GM23248 (cell line): ENCODE results near the gene HAUS8. TPM values are rescaled to one million over a fixed set of nuclear protein-coding genes. Genes with fewer than 3 reads are reported as not detected.
A peak's percentile ranks its signal among the peaks of the same experiment; 100 is the strongest.

Experiments
- DNase-seq: peaks from one replicate; pipeline ENCODE4 v3.0.0-alpha.2; 2015
- H2AFZ ChIP-seq: fragments of 200-600 bp; sonication (generic); 2 replicates; pipeline ENCODE4 v1.6.1; 2016; ENCODE audit warnings: antibody characterized with exemption
- H3F3A ChIP-seq: fragments of 200-600 bp; sonication (generic); 2 replicates; pipeline ENCODE4 v1.6.1; 2016; ENCODE audit warnings: mild to moderate bottlenecking, antibody characterized with exemption, mixed run types; ENCODE audit not compliant: insufficient read depth
- H3K27ac ChIP-seq: fragments of 200-600 bp; sonication (generic); 2 replicates; pipeline ENCODE4 v1.5.1; 2016; ENCODE audit warnings: mild to moderate bottlenecking
- H3K27me3 ChIP-seq: fragments of 200-600 bp; sonication (generic); replicated peaks from 2 replicates; pipeline ENCODE4 v1.6.1; 2016; ENCODE audit warnings: mild to moderate bottlenecking; ENCODE audit not compliant: insufficient read depth
- H3K36me3 ChIP-seq: fragments of 200-600 bp; sonication (generic); 2 replicates; pipeline ENCODE4 v1.6.1; 2016; ENCODE audit warnings: low read depth, mild to moderate bottlenecking
- H3K4me1 ChIP-seq: fragments of 200-600 bp; sonication (generic); 2 replicates; pipeline ENCODE4 v1.6.1; 2016; ENCODE audit warnings: mild to moderate bottlenecking; ENCODE audit not compliant: insufficient read depth
- H3K4me2 ChIP-seq: fragments of 200-600 bp; sonication (generic); one replicate; pipeline ENCODE4 v1.6.1; 2016; ENCODE audit warnings: mild to moderate bottlenecking; ENCODE audit not compliant: unreplicated experiment
- H3K4me3 ChIP-seq: fragments of 200-600 bp; sonication (generic); 2 replicates; pipeline ENCODE4 v1.5.1; 2016; ENCODE audit warnings: mild to moderate bottlenecking
- H3K79me2 ChIP-seq: fragments of 200-600 bp; sonication (generic); 2 replicates; pipeline ENCODE4 v1.6.1; 2016; ENCODE audit warnings: mild to moderate bottlenecking; ENCODE audit not compliant: insufficient read depth
- H3K9ac ChIP-seq: fragments of 200-600 bp; sonication (generic); 2 replicates; pipeline ENCODE4 v1.6.1; 2016; ENCODE audit warnings: mild to moderate bottlenecking
- H3K9me2 ChIP-seq: fragments of 200-600 bp; sonication (generic); 2 replicates; pipeline ENCODE4 v1.6.1; 2016; ENCODE audit warnings: mixed run types, mild to moderate bottlenecking, moderate library complexity; ENCODE audit not compliant: insufficient read depth
- H3K9me3 ChIP-seq: fragments of 200-600 bp; sonication (generic); one replicate; pipeline ENCODE4 v1.6.1; 2017; ENCODE audit warnings: low read depth
- H4K20me1 ChIP-seq: fragments of 200-600 bp; sonication (generic); 2 replicates; pipeline ENCODE4 v1.6.0; 2016; ENCODE audit not compliant: insufficient read depth
- EZH2 ChIP-seq: fragments of 200-600 bp; sonication (generic); IDR thresholded peaks from 2 replicates; pipeline ENCODE4 v1.6.1; 2018; ENCODE audit warnings: antibody characterized with exemption, mild to moderate bottlenecking; ENCODE audit not compliant: insufficient read depth, poor library complexity, severe bottlenecking
- EZH2phosphoT487 ChIP-seq: fragments of 200-600 bp; sonication (generic); IDR thresholded peaks from 2 replicates; pipeline ENCODE4 v1.6.1; 2018; ENCODE audit warnings: antibody characterized with exemption, moderate library complexity, mild to moderate bottlenecking, low read depth; ENCODE audit not compliant: insufficient read depth
- WGBS, 2 experiments: methylation state at CpG; one replicate each; pipeline ENCODE4 v1.1.6; 2015 to 2017; ENCODE audit warnings: low lambda C conversion rate in 2 of 2, low coverage in 1 of 2; ENCODE audit errors: missing lambda C conversion rate in 2 of 2; 5-methylcytosine and 5-hydroxymethylcytosine counted together
- in situ Hi-C: fragments of 300-500 bp; cut with MboI; formaldehyde crosslinking; loops from 2 replicates; pipeline ENCODE4 v1.15.0; 2020
- polyA plus RNA-seq: library from polyadenylated mRNA; unstranded; fragments of >200 nt; fragmentation: Nextera tagmentation; extraction: Ambion mirVana; gene quantifications from 2 replicates; pipeline ENCODE4 v1.2.1, GENCODE V29; 2016
- total RNA-seq: library from RNA; depleted of rRNA; stranded (reverse); fragments of >200 nt; shearing (Covaris generic); gene quantifications from 2 replicates; pipeline ENCODE4 v1.2.3, GENCODE V29; 2014

HAUS8 gene
- total and polyA plus RNA-seq, 2 experiments from 2014 or later, result 3.4 to 8.2 TPM

GRCh38 chr19:17075864-17076542, 751 bp upstream of the HAUS8 start:
- H3K9ac ChIP-seq, result peak overlapping the region; percentile 96
- H3K4me1 ChIP-seq, result peaks cover 30% of the 10 kb centered on the region
- H2AFZ ChIP-seq, result peak overlapping the region; percentile 55
- H4K20me1 ChIP-seq, result no peaks in the 10 kb centered on the region
- no peaks in the 10 kb centered on the region for H3K27me3 ChIP-seq
- H3K9me3 ChIP-seq, result no peaks in the 10 kb centered on the region
- H3K79me2 ChIP-seq, result peaks cover 71% of the 10 kb centered on the region
- peak overlapping the region; percentile 91 for H3K4me3 ChIP-seq
- H3K9me2 ChIP-seq, result no peaks in the 10 kb centered on the region
- 0 to 1% methylated on average over 14 to 43 of the region's 43 CpGs for WGBS, 2 experiments
- peak overlapping the region; percentile 87 for H3K4me2 ChIP-seq
- peaks cover 35% of the 10 kb centered on the region for H3F3A ChIP-seq
- peak; percentile 65 for DNase-seq
- TF ChIP-seq EZH2 (no peak), EZH2phosphoT487 (no peak)
- in situ Hi-C loops, result loop anchor here (10.0 kb wide), 1 partner anchor 199 kb away; no protein-coding TSS in a partner anchor
- peak overlapping the region; percentile 84 for H3K27ac ChIP-seq
- H3K36me3 ChIP-seq, result no peaks in the 10 kb centered on the region

- 1 to 2% methylated on average over 11 of the region's 11 CpGs for WGBS, 2 experiments
- peak overlapping the region; percentile 92 for H3K9ac ChIP-seq
- in situ Hi-C loops, result loop anchor here (10.0 kb wide), 1 partner anchor 200 kb away; no protein-coding TSS in a partner anchor
These were observed 618 bp downstream of the HAUS8 start for GRCh38 chr19:17074634-17075034.

GRCh38 chr19:17073869-17074633, 1.2 kb downstream of the HAUS8 start:
- Histone ChIP-seq H2AFZ (peak overlapping the region; percentile 90), H3K9me3 (no peaks in the 10 kb centered on the region), H4K20me1 (no peaks in the 10 kb centered on the region), H3K27me3 (no peaks in the 10 kb centered on the region), H3K79me2 (peaks cover 58% of the 10 kb centered on the region), H3K27ac (peak overlapping the region; percentile 86), H3K4me2 (peak overlapping the region; percentile 77), H3K4me1 (peaks cover 23% of the 10 kb centered on the region), H3K9ac (peak overlapping the region; percentile 92), H3K4me3 (peak overlapping the region; percentile 83), H3K36me3 (no peaks in the 10 kb centered on the region), H3F3A (peaks cover 21% of the 10 kb centered on the region), H3K9me2 (no peaks in the 10 kb centered on the region)
- DNase-seq, result peak; percentile 65
- in situ Hi-C loops, result loop anchor here (10.0 kb wide), 1 partner anchor 201 kb away; no protein-coding TSS in a partner anchor
- no peak for TF ChIP-seq EZH2phosphoT487
- 25 to 26% methylated on average over 18 of the region's 18 CpGs for WGBS, 2 experiments

More at GRCh38 chr19:17074634-17075034, 618 bp downstream of the HAUS8 start:
- Histone ChIP-seq H4K20me1 (no peaks in the 10 kb centered on the region), H3K27ac (peak overlapping the region; percentile 86), H3K9me2 (no peaks in the 10 kb centered on the region), H3K9me3 (no peaks in the 10 kb centered on the region), H3K4me2 (peak overlapping the region; percentile 77), H3K4me1 (peaks cover 26% of the 10 kb centered on the region), H3K79me2 (peaks cover 63% of the 10 kb centered on the region), H3K27me3 (no peaks in the 10 kb centered on the region), H3F3A (peaks cover 26% of the 10 kb centered on the region), H3K36me3 (no peaks in the 10 kb centered on the region), H2AFZ (peak overlapping the region; percentile 90), H3K4me3 (peak overlapping the region; percentile 83)
- no peak for DNase-seq
- no peak for TF ChIP-seq EZH2
- TF ChIP-seq EZH2phosphoT487, result no peak

GRCh38 chr19:17070912-17071311, 4.3 kb downstream of the HAUS8 start:
- WGBS, 2 experiments, result 93 to 95% methylated on average over 7 of the region's 7 CpGs
- TF ChIP-seq EZH2, result no peak
- no peak for TF ChIP-seq EZH2phosphoT487
- peaks cover 27% of the 10 kb centered on the region for H3K79me2 ChIP-seq

More at GRCh38 chr19:17070912-17071311, 4.3 kb downstream of the HAUS8 start:
- Histone ChIP-seq H3K4me1 (peaks cover 6% of the 10 kb centered on the region), H3K4me2 (no peak overlapping the region), H3K36me3 (no peaks in the 10 kb centered on the region), H3K9me2 (no peaks in the 10 kb centered on the region), H3K9ac (no peak overlapping the region), H3K4me3 (no peak overlapping the region), H3F3A (no peaks in the 10 kb centered on the region), H3K27ac (no peak overlapping the region), H4K20me1 (no peaks in the 10 kb centered on the region), H3K9me3 (no peaks in the 10 kb centered on the region), H3K27me3 (no peaks in the 10 kb centered on the region), H2AFZ (no peak overlapping the region)
- in situ Hi-C loops, result loop anchor here (10.0 kb wide), 1 partner anchor 204 kb away; no protein-coding TSS in a partner anchor
- no peak for DNase-seq
